ENCODE data around the gene RANBP3.

DNA sequence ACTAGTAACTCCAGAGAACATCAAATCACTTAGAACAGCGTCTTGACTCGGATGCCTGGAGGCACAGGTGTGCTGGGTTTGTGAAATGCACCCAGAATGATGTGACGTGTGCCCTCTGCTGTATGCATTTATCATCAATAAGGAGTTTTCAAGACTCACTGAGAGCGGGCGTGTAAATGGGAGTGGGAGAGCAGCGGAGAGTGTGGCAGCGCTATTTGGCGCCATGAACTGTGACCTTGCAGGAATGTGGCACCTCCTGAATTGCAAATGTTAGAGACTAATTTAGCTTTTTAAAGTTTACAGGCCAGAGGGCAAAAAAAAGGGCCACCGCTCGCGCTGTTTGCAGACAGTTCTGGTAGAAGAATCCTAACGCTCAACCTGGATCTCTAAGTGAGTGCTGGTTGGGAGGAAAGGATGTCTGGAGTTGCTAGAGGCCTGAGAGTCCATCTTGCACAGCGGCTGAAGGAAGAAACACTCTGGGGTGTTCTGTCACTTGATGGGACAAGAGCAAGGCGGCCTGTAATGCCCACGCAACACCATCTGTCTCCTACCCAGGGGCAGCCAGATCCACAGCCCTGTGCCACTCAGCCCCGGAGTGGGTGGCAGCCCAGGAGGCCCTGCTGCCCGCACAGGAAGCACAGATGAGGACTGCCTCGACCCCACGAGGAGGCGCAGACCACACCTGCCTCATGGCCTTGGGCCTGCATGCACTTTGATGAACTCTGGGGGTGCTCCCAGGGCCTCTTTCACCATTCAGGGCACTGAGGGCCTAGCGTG, 19.7 kb downstream of the RANBP3 start:
- TF ChIP-seq EP300 (IDR thresholded peaks at IDR 0.05) (no peak), POLR2AphosphoS5 (IDR thresholded peaks at IDR 0.05) (no peak)
